Measurements from ENCODE around the gene PERCC1. TPM values are rescaled to one million over a fixed set of nuclear protein-coding genes. Genes with fewer than 3 reads are reported as not detected.
A peak's percentile ranks its signal among the peaks of the same experiment; 100 is the strongest.

Gene PERCC1
- total and polyA plus RNA-seq, 9 of the 15 experiments (the other 6 are each of a cell fraction or from before 2014, with no cell fraction given): not detected

DNA sequence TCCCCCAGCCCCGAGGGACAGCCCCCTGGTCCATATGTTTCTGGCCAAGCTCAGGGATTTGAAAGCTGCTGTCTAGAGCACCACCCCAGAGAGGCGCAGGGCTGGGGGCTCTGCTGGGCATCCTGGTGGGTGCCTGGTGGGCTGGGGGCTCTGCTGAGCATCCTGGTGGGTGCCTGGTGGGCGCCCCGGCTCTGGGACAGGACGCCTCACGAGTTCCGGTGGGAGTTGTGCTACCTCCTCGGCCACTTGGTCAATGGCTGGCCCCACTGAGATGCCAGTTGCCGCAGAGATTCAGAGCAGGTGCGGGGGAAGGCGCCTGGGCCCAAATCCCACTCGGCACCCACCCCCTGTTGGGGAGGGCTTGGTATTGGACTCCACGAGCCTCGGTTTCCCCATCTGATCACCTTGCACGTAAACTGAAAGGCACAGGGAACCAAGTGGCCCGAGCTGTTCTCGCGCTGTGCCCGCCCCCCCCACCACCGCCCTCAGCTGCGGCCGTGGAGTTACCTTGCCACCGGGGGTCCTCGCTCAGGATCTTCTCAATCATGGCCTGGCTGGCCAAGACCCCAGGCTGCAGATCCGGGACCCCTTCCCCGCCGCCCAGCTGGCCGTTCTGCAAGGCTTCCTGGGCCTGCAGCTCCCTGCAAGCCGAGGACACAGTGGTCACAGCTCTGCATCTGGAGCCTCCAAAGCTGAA is 29.7 kb upstream of the PERCC1 start:
- no peak for ATAC-seq
- no peak for DNase-seq (ENCODE audit: extremely low read depth in 1 of 4, low spot score in 3 of 4)
- H3K36me3 ChIP-seq (ENCODE audit: control insufficient read depth, insufficient read depth, low read length): no peaks in the 10 kb centered on the region
- in situ Hi-C loops (cut with MboI): no loop called here
- intact Hi-C loops (cut with micrococcal nuclease): no loop called here
- POLR2A ChIA-PET: interaction anchor here (0.9 to 1.4 kb wide), 2 partner anchors 10 to 22 kb away, joined by 4 to 5 read pairs; no protein-coding TSS in a partner anchor
- no peaks in the 10 kb centered on the region for H3K27me3 ChIP-seq (ENCODE audit: control insufficient read depth in 2 of 2, insufficient read depth in 2 of 2, low read length in 2 of 2)
- TF ChIP-seq POLR2G (IDR thresholded peaks at IDR 0.05; ENCODE audit: low read depth, low read length) (peak; percentile 22; the same call in 1 of the 2 replicates), ZNF740 (CRISPR knock-in tag; IDR thresholded peaks at IDR 0.05) (0 out of 2 replicates have a peak, but pooled peaks have one; percentile 40), ZNF740 (tag; IDR thresholded peaks at IDR 0.05) (no peak), RBM25 (IDR thresholded peaks at IDR 0.05; ENCODE audit: low read depth, low read length, severe bottlenecking) (no peak)
- no peaks in the 10 kb centered on the region for H3K79me2 ChIP-seq (ENCODE audit: control insufficient read depth, insufficient read depth, low read length)
- peaks cover 0 to 36% of the 10 kb centered on the region in 2 experiments; a peak in 2 of 5 replicates for H3K4me1 ChIP-seq (replicated peaks in 1 of 2; ENCODE audit: control insufficient read depth in 2 of 2, insufficient read depth in 2 of 2, low read length in 2 of 2)
- 60% methylated on average over 19 of the region's 29 CpGs for WGBS (ENCODE audit: insufficient coverage, low coverage, missing lambda C conversion rate)
- peak overlapping the region in 1 of 2 experiments; percentile 55; a peak in 1 of 4 replicates for H3K9ac ChIP-seq (ENCODE audit: insufficient read depth in 1 of 2, low read depth in 2 of 2, low read length in 2 of 2)
- no peaks in the 10 kb centered on the region for H3K9me3 ChIP-seq (replicated peaks; ENCODE audit: control insufficient read depth, insufficient read depth, low read depth, low read length)
- no peak overlapping the region for H3K27ac ChIP-seq (ENCODE audit: extremely low read depth, low read depth, low read length)
- H3K9me1 ChIP-seq (ENCODE audit: control insufficient read depth, insufficient read depth, low read length): no peaks in the 10 kb centered on the region
- CTCF ChIA-PET (ENCODE audit: low intra/inter-chr PET ratio): no interaction called here
- no peak overlapping the region for H3K4me3 ChIP-seq
- no peak overlapping the region for H2AFZ ChIP-seq (ENCODE audit: low read depth, low read length)
- no peak overlapping the region for H3K4me2 ChIP-seq (ENCODE audit: insufficient read depth, low read length)
- H4K20me1 ChIP-seq (replicated peaks; ENCODE audit: control insufficient read depth, insufficient read depth, low read length): no peaks in the 10 kb centered on the region; the same call in 1 of the 2 replicates
- BruUV-seq (replicated peaks): no TSS peak
- no peak for FAIRE-seq

All from K562 (cell line).